HG03432 (cell line): ENCODE measurements around the gene CSF3.
"Not testable (repeated sequence)": the region's sequence is repeated elsewhere in the genome, so short reads cannot be mapped to it uniquely, and the experiment has no call there.

ENCODE experiments used
- ATAC-seq: cut with Tn5 transposase; IDR thresholded peaks from one replicate; pipeline ENCODE4 v1.9.1; 2021; ENCODE audit warnings: mild to moderate bottlenecking, moderate library complexity; ENCODE audit not compliant: unreplicated experiment

The CSF3 gene

DNA sequence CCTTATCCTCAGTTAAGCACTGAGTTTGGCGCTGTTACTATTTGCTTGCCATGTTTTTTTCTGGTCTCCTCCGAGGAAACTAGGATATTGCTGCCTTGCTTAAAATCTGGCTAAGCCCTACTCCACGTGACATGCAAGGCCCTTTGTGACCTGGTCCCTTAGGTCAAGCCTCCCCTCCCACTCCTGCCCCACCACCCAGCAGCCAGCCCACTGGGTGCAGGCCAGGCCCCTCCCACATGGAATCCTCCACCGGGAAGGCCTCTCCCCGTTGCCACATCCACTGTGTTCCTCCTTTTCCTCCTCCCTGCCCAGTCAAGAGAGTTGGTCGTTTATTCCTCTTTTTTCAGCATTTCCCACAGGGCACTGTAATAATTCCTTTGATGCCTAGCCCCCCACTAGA, 18.4 kb upstream of the CSF3 start:
- no peak for ATAC-seq

DNA sequence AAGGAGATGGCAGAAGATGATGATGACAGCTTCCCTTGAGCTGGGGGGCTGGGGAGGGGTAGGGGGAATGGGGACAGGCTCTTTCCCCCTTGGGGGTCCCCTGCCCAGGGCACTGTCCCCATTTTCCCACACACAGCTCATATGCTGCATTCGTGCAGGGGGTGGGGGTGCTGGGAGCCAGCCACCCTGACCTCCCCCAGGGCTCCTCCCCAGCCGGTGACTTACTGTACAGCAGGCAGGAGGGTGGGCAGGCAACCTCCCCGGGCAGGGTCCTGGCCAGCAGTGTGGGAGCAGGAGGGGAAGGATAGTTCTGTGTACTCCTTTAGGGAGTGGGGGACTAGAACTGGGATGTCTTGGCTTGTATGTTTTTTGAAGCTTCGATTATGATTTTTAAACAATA, 17.7 kb upstream of the CSF3 start:
- no peak for ATAC-seq

DNA sequence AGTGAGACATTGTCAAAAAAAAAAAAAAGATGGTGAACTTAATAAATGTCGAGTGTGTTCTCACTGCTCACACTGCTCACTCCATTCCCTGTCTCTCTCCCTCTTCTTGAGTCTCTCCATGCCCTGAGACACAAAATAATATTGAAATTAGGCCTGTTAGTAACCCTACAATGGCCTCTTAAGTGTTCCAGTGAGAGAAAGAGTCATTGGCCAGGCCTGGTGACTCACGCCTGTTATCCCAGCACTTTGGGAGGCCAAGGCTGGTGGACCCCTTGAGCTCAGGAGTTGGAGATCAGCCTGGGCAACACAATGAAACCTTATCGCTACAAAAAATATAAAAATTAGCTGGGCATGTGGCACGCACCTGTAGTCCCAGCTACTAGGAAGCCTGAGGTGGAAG, 16.2 kb upstream of the CSF3 start:
- no peak for ATAC-seq

DNA sequence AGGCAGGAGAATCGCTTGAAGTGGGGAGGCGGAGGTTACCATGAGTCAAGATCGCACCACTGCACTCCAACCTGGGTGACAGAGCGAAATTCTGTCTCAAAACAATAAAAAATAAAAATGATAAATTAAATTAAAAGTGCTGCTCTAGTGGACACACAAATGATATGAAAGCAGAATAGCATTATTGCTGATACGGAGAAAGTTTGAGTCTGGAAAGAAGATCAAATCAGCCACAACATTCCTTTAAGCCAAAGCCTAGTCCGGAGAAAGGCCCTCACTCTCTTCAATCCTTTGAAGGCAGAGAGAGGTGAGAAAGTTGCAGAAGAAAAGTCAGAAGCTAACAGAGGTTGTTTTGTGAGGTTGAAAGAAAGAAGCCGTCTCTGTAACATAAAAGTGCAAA, 15.1 kb upstream of the CSF3 start:
- no peak for ATAC-seq

DNA sequence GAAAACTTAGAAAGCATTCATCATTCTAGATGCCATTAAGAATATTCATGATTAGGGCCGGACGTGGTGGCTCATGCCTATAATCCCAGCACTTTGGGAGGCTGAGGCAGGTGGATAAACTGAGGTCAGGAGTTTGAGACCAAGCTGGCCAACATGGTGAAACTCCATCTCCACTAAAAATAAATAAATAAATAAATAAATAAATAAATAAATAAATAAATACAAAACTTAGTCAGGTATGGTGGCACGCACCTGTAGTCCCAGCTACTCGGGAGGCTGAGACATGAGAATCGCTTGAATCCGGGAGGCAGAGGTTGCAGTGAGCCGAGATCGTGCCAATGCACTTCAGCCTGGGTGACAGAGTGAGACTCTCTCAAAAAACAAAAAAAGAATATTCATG, 13.9 kb upstream of the CSF3 start:
- ATAC-seq = not testable (repeated sequence)

DNA sequence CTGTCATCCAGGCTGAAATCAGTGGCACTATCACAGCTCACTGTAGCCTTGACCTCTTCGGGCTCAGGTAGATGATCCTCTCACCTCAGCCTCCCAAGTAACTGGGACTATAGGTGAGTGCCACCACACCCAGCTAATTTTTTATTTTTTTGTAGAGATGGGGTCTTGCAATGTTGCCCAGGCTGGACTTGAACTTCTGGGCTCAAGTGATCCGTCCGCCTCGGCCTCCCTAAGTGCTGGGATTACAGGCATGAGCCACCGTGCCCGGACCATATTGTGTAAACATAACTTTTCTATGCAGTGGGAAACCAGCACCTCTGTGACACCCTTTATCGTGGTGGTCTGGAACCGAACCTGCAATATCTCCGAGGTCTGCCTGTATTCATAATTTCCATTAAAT, 11.2 kb upstream of the CSF3 start:
- no peak for ATAC-seq

DNA sequence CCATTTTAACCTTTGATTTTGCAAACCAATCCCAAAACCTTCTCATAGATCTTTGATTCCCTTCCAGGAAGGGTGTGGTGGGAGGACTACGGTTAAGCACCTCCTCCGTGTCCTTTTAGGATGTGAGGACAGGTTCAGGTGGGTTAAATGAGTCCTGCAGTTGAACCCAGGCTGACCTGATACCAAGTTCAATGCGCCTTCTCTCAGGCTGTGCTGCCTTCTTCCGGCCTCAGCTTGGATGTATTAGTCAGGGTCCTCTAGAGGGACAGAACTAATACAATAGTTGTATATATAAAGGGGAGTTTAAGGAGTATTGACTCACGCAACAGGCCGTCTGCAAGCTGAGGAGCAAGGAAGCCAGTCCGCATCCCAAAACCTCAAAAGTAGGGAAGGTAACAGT, 10.5 kb upstream of the CSF3 start:
- no peak for ATAC-seq

DNA sequence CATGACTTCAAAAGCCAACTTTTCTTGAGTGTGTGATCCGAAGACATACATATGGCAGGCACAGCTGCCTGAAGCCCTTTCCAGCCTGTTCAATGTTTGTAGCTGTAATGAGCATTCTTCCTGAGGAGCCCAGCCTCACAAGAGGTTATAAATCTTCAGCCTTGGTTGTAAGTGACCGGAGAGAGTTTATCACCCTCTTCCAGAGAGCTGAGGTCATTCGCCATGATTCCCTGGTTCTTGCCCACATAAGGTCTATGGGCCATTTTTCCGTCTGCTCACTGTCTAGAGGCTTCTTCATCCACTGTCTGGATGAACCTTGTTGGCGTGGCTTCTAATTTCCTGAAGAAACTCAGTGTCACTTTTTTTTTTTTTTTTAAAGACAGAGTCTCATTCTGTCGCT, 9.7 kb upstream of the CSF3 start:
- no peak for ATAC-seq

DNA sequence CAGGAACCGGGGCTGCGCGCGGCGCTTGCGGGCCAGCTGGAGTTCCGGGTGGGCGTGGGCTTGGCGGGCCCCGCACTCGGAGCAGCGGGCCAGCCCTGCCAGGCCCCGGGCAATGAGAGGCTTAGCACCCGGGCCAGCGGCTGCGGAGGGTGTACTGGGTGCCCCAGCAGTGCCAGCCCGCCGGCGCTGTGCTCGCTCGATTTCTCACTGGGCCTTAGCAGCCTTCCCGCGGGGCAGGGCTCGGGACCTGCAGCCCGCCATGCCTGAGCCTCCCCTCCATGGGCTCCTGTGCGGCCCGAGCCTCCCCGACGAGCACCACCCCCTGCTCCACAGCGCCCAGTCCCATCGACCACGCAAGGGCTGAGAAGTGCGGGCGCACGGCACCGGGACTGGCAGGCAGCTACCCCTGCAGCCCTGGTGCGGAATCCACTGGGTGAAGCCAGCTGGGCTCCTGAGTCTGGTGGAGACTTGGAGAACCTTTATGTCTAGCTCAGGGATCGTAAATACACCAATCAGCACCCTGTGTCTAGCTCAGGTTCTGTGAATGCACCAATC, 4.2 kb upstream of the CSF3 start:
- not testable (repeated sequence) for ATAC-seq

DNA sequence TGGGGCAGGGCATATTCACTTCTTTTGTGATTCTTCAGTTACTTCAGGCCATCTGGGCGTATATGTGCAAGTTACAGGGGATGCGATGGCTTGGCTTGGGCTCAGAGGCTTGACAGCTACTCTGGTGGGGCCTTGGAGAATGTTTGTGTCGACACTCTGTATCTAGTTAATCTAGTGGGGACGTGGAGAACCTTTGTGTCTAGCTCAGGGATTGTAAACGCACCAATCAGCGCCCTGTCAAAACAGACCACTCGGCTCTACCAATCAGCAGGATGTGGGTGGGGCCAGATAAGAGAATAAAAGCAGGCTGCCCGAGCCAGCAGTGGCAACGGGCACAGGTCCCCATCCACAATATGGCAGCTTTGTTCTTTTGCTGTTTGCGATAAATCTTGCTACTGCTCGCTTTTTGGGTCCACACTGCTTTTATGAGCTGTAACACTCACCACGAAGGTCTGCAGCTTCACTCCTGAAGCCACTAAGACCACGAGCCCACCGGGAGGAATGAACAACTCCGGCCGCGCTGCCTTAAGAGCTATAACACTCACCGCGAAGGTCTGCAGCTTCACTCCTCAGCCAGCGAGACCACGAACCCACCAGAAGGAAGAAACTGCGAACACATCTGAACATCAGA, 3.1 kb upstream of the CSF3 start:
- not testable (repeated sequence) for ATAC-seq

DNA sequence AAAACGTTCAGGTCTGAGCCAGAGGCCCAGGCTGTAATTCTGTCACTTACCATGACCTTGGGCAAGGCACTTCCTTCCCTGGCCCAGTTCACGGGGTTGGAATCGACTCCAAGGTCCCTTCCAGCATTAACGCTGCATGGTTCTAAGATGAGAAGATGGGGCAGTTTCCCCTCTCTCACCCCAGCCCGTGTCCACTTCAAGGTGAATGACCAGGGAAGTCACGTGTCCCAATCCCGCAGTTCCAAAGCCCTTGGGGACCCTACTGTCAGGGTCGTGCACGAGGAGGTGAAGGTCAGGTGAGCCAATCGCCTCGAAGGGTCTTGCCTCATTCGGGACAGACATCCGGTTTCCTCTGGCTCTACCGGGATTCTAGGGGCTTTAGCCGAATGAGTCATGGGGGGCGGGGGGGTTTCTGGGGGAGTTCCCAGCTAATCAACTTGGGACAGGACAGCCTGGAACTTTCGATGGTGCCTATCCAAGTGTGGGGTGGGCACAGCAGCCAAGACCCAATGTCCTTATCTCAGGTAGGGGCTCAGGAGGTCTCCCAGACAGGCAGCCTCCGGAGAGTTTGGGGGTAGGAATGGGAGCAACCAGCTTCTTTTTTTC, 762 bp upstream of the CSF3 start:
- ATAC-seq = no peak

DNA sequence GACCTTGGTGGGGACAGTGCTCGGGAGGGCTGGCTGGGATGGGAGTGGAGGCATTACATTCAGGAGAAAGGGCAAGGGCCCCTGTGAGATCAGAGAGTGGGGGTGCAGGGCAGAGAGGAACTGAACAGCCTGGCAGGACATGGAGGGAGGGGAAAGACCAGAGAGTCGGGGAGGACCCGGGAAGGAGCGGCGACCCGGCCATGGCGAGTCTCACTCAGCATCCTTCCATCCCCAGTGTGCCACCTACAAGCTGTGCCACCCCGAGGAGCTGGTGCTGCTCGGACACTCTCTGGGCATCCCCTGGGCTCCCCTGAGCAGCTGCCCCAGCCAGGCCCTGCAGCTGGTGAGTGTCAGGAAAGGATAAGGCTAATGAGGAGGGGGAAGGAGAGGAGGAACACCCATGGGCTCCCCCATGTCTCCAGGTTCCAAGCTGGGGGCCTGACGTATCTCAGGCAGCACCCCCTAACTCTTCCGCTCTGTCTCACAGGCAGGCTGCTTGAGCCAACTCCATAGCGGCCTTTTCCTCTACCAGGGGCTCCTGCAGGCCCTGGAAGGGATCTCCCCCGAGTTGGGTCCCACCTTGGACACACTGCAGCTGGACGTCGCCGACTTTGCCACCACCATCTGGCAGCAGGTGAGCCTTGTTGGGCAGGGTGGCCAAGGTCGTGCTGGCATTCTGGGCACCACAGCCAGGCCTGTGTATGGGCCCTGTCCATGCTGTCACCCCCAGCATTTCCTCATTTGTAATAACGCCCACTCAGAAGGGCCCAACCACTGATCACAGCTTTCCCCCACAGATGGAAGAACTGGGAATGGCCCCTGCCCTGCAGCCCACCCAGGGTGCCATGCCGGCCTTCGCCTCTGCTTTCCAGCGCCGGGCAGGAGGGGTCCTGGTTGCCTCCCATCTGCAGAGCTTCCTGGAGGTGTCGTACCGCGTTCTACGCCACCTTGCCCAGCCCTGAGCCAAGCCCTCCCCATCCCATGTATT, 1.1 kb downstream of the CSF3 start:
- no peak for ATAC-seq

DNA sequence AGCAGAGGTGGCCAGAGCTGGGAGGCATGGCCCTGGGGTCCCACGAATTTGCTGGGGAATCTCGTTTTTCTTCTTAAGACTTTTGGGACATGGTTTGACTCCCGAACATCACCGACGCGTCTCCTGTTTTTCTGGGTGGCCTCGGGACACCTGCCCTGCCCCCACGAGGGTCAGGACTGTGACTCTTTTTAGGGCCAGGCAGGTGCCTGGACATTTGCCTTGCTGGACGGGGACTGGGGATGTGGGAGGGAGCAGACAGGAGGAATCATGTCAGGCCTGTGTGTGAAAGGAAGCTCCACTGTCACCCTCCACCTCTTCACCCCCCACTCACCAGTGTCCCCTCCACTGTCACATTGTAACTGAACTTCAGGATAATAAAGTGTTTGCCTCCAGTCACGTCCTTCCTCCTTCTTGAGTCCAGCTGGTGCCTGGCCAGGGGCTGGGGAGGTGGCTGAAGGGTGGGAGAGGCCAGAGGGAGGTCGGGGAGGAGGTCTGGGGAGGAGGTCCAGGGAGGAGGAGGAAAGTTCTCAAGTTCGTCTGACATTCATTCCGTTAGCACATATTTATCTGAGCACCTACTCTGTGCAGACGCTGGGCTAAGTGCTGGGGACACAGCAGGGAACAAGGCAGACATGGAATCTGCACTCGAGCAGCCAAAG, 2.3 kb downstream of the CSF3 start:
- no peak for ATAC-seq

DNA sequence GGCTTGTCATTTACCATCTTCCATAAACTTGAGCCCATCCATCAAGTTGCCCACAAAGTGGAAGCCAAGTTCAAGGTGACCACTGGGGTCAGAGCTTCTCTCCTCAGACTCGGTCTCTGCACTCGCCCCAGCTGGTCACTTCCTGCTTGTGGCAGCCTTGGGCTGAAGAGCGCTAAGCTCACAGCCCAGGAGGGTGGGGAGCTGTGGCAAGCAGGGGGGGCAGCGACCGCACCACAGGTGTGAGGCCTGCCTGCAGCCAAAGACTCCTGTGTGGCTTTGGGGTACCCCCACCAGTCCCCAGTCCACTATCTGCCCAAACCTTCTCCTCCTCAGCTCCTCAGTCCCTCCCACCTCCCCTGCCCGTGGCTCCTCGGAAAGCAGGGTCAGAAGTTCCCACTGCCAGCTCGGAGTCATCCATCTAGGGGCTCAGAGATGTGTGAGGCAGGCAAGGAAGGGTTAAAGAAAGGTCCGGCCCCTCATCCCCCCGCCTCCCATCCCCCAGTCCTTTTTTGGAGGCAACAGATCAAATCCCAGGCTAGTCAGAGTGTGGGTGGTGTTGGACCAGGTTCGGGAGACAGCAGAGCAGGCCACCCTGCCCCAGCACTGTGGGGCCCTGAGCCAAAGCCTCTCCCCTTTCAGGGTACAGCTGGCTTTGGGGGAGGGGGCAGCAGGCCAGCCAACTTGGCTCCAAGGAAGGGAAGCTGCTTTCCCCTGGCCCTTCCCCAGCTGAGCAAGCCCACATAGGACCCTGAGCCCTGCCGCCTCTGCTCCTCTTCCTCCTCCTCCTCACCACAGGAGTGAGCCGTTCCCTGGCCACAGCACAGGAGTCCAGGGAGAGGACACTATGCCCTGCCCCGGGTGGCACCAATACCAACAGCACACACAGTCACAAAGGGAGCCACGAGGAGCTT, 3.2 kb downstream of the CSF3 start:
- ATAC-seq = no peak

DNA sequence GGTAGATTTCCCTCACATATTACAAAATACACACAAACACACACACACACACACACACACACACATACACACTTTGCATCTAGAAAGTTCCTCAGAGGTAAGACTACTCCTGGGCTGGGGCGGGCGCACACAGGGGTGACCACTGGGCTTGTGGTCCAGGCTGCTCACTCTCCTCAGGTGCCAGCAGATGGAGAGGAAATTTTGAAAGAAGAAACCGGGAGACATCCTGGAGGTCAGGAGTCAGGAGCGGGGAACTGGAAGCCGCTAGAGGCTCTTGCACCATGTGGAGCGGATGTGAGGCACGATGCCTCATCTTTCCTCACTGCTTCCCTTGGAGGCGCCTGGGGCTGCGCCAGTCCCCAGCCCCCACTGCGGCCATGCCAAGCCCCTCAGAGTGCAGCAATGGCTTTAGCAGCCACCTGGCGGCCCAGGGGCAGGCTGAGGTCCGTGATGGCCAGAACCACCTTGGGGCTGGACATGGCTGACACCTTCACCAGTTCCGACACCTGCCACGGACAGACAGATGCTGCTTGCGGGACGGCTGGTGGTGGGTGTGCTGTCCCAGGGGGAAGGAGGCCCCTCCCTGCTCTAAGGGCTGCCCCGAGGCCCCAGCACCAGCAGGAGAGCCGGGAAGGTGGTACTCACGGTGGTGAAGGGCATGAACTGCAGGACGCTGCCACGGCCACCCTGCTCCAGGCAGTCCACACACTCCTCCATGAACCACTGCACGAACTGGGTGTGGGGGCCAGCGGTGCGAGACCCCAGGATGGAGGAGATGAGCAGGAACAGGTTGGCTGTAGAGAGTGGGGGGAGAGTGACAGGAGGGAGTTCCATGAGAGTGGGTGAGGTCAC, 4.1 kb downstream of the CSF3 start:
- no peak for ATAC-seq

DNA sequence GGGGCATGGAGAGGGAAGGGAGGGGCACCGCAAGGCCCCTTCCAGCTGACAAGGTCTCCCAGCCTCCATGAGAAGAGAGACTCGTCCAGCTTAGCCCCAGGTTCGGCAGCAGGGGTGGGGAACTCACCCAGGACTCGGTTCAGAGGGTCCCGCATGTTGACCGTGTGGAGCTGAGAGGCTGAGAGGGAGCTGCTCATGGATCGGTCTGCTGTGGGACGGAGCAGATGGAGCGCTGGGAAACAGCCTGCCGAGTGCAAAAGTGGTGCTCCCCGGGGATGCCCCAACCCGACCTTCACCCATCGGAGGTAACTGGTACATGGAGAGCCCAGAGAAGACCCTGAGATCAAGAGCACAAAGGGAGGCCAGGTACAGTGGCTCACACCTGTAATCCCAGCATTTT, 4.9 kb downstream of the CSF3 start:
- ATAC-seq = no peak

DNA sequence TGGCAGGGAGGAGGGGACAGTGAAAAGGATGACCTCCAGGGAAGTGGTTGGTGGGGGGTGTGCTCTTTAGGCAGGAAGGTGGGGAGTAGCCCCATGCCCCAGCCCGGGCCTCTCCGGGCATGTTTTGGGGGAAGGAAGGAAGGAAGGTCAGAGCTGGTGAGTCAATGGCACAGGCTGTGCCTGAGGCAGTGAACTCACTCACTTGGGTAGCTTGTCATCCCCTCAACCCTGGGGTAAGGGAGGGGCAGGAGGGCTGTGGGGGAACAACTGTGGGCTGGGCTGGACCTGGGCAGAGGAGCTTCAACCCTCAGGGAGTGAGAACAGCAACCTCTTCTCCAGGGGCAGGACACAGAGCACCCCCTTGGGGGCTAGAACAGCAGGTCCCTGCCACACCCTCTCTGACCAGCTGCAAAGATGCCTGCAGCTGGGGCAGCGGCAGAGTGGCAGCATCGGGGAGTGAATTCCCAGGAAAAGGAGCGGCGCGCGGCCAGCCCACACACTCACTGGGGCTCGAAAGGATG, 6.3 kb downstream of the CSF3 start:
- ATAC-seq = no peak

DNA sequence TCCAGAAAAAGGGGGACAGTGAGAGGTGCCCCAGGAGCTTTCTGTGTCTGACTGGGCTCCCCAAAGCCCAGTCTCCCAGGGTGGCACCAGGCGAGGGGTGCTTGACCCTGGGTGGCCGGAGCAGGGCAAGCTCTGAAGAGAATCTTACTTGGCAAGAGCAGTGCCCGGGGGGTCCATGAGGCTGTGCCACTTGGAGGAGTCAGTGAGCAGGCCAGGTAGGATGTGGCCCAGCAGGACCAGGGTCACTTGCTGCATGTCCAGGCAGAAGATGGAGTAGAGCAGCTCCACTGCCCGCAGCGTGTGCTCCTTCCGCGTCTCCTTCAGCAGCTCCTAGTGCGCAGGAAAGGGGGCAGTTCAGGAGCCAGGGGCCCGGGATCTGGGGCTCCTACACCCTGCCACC, 7.3 kb downstream of the CSF3 start:
- no peak for ATAC-seq

DNA sequence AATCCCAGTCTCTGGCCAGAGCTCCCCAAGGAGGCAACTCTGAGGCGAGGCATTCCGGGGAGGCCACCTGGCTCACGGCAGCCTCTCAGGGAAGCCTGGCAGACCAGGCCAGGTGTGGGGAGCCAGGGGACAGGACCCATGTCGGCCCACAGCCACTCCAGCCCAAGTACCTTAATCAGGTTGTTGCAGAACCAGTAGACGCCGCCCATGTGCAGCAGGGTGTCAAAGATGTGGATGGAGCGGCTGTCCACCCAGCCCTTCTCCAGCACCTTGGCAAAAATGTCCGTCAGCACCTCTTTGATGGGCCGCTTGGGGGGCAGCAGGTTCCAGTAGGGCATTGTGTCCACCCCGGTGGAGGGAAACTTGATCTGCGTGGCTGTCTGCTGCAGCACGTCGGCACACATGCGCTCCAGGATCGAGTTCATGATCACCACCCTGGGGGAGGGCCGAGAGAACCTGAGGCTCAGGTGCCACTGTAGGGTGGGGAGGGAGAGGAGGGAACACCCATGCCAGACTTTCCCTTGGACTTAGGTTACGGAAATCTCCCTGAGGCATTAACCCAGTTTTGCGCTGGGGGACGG, 7.8 kb downstream of the CSF3 start:
- ATAC-seq = no peak
